Transverse colon (tissue), 4 donors: Measurements from ENCODE around the gene SPIB. TPM values are rescaled to one million over a fixed set of nuclear protein-coding genes. Genes with fewer than 3 reads are reported as not detected.

Experiments used
- DNase-seq: peaks from one replicate; pipeline ENCODE4 v3.0.0-alpha.2; 2019
- H3K27ac ChIP-seq, 4 donors: fragments of 200-600 bp; sonication (generic); 2 replicates each; pipeline ENCODE4 v1.5.1; 2016 to 2018; ENCODE audit warnings: inconsistent platforms in 4 of 4
- H3K27me3 ChIP-seq: fragments of 200-600 bp; sonication (generic); 2 replicates; pipeline ENCODE4 v1.5.1; 2017; ENCODE audit warnings: inconsistent platforms
- H3K36me3 ChIP-seq, 4 donors: fragments of 200-600 bp; sonication (generic); 2 replicates each; pipeline ENCODE4 v1.5.1; 2017 to 2019; ENCODE audit warnings: inconsistent platforms in 4 of 4
- H3K4me1 ChIP-seq, 4 donors: fragments of 200-600 bp; sonication (generic); 2 replicates each; pipeline ENCODE4 v1.5.1; 2017 to 2020; ENCODE audit warnings: inconsistent platforms in 4 of 4
- H3K4me3 ChIP-seq, 4 donors: fragments of 200-600 bp; sonication (generic); 1 replicate in 1 of 4; 2 replicates in 3 of 4; pipeline versions ENCODE4 v1.5.1 to v1.6.1; 2017 to 2019; ENCODE audit warnings: inconsistent platforms in 4 of 4
- H3K9me3 ChIP-seq, 2 donors: fragments of 200-600 bp; sonication (generic); 2 replicates each; pipeline ENCODE4 v1.5.1; 2017 to 2019; ENCODE audit warnings: inconsistent platforms in 2 of 2
- EP300 ChIP-seq: sonication (generic); formaldehyde crosslinking; IDR thresholded peaks from one replicate; pipeline ENCODE4 v1.6.1; 2017; ENCODE audit warnings: antibody characterized with exemption, low read depth
- POLR2A ChIP-seq: fragments of 450-650 bp; IDR thresholded peaks from one replicate; pipeline ENCODE4 v1.6.1; 2016; ENCODE audit warnings: antibody characterized with exemption, mild to moderate bottlenecking, moderate library complexity
- POLR2AphosphoS5 ChIP-seq, 3 donors: sonication (generic); formaldehyde crosslinking; IDR thresholded peaks; one replicate each; pipeline ENCODE4 v1.6.1; 2016; ENCODE audit warnings: antibody characterized with exemption in 3 of 3
- WGBS, 2 donors: methylation state at CpG; one replicate each; pipeline ENCODE4 v1.1.5; 2018; ENCODE audit warnings: low coverage in 1 of 2; 5-methylcytosine and 5-hydroxymethylcytosine counted together
- in situ Hi-C, 4 donors: fragments of 200-750 bp; cut with MboI; loops; one replicate each; pipeline versions ENCODE4 v1.15.0 to v1.15.1; 2017; ENCODE audit warnings: low sequenced_read_pairs in 3 of 4, low pct_ligation_motif_present in 1 of 4, low pct_unique_long_range_greater_than_20kb in 1 of 4
- intact Hi-C: fragments of 100-400 bp; cut with DNase I; formaldehyde crosslinking; loops from one replicate; pipeline ENCODE4 v1.15.1; 2023; ENCODE audit warnings: low total_unique reads
- total RNA-seq, 4 donors: library from RNA; depleted of rRNA; stranded (reverse); fragments of >200 nt; gene quantifications; one replicate each; pipeline ENCODE4 v1.1.0, GENCODE V29; 2016
- TF ChIP-seq, protein P1 (sequence below), 5 experiments: fragments of 200-600 bp in 3 of 5; fragments of 450-650 bp in 2 of 5; sonication (generic) in 3 of 5; IDR thresholded peaks; 1 replicate in 2 of 5; 2 replicates in 3 of 5; pipeline ENCODE4 v1.5.1; 2016 to 2017; ENCODE audit warnings: antibody characterized with exemption in 5 of 5, inconsistent platforms in 3 of 5, mild to moderate bottlenecking in 2 of 5, moderate library complexity in 1 of 5

SPIB gene
- total RNA-seq, 4 donors from 2014 or later, result 45.7 to 56.8 (median 51.7) TPM

DNA sequence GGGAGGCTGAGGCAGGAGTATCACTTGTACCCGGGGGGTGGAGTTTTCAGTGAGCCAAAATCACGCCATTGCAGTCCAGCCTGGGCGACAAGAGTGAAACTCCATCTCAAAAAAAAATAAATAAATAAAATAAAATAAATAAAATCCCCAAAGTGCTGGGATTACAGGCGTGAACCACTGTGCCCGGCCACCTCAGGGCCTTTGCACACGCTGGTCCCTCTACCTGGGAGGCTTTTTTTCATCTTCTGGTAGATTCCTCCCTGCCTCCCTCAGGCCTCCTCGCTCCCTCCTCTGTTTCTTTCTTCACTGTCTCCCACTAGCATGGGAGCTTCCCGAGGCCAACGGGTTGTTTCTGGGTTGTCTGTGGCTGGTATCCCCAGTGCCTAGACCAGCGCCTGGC is 29.0 kb downstream of the SPIB start:
- intact Hi-C loops, result no loop called here
- Histone ChIP-seq H3K9me3 (no peaks in the 10 kb centered on the region), H3K4me1 (no peaks in the 10 kb centered on the region), H3K36me3 (no peaks in the 10 kb centered on the region), H3K27me3 (peaks cover 14% of the 10 kb centered on the region), H3K27ac (no peak overlapping the region), H3K4me3 (no peak overlapping the region)
- in situ Hi-C loops, result no loop called here
- no peak for TF ChIP-seq EP300
- TF ChIP-seq, protein P1, sequence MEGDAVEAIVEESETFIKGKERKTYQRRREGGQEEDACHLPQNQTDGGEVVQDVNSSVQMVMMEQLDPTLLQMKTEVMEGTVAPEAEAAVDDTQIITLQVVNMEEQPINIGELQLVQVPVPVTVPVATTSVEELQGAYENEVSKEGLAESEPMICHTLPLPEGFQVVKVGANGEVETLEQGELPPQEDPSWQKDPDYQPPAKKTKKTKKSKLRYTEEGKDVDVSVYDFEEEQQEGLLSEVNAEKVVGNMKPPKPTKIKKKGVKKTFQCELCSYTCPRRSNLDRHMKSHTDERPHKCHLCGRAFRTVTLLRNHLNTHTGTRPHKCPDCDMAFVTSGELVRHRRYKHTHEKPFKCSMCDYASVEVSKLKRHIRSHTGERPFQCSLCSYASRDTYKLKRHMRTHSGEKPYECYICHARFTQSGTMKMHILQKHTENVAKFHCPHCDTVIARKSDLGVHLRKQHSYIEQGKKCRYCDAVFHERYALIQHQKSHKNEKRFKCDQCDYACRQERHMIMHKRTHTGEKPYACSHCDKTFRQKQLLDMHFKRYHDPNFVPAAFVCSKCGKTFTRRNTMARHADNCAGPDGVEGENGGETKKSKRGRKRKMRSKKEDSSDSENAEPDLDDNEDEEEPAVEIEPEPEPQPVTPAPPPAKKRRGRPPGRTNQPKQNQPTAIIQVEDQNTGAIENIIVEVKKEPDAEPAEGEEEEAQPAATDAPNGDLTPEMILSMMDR (IDR thresholded peaks at IDR 0.05), result no peak
- TF ChIP-seq POLR2A, result no peak
- no peak for TF ChIP-seq POLR2AphosphoS5 (IDR thresholded peaks at IDR 0.05)
- 83 to 94% methylated on average over 5 to 10 of the region's 10 CpGs for WGBS, 2 donors
- DNase-seq, result no peak

DNA sequence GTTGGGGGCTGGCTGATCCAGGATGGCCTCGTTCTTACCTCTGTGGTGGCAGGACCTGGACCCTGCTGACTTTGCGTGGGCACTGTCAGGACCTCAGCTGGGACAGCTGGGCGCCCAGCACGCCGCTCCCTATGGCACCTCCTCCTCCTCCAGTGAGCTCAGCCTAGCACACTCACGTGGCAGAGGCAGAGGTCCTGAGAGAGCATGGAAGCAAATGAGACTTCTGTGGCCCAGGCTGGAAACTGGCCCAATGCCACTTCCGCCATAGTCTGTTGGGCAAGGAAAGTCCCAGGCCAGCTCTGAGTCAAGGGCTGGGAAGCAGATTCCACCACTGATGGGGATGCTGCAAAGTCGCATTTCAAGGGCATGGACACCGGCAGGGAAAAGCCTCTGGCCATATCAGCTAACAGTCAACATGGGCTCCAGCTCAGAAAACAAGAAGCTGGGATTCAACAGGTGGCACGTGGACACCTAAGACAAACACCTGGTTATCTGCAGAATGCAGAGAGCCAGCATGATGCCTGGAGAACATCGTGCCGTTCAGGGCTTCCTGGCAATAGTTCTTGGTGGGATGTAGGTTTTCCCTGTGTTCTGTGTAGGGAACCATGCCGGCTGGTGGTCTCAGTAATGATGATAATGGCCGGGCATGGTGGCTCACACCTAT is 30.6 kb downstream of the SPIB start:
- in situ Hi-C loops, result no loop called here
- Histone ChIP-seq H3K27ac (no peak overlapping the region), H3K9me3 (no peaks in the 10 kb centered on the region), H3K4me3 (no peak overlapping the region), H3K36me3 (no peaks in the 10 kb centered on the region), H3K4me1 (no peaks in the 10 kb centered on the region), H3K27me3 (peaks cover 14% of the 10 kb centered on the region)
- TF ChIP-seq, protein P1 (IDR thresholded peaks at IDR 0.05), result no peak
- TF ChIP-seq POLR2A (no peak), POLR2AphosphoS5 (IDR thresholded peaks at IDR 0.05) (no peak), EP300 (no peak)
- DNase-seq, result no peak
- intact Hi-C loops, result no loop called here
- 68% methylated on average over 14 of the region's 14 CpGs; no CpG with 5 or more reads in 1 of the 2 donors for WGBS, 2 donors

DNA sequence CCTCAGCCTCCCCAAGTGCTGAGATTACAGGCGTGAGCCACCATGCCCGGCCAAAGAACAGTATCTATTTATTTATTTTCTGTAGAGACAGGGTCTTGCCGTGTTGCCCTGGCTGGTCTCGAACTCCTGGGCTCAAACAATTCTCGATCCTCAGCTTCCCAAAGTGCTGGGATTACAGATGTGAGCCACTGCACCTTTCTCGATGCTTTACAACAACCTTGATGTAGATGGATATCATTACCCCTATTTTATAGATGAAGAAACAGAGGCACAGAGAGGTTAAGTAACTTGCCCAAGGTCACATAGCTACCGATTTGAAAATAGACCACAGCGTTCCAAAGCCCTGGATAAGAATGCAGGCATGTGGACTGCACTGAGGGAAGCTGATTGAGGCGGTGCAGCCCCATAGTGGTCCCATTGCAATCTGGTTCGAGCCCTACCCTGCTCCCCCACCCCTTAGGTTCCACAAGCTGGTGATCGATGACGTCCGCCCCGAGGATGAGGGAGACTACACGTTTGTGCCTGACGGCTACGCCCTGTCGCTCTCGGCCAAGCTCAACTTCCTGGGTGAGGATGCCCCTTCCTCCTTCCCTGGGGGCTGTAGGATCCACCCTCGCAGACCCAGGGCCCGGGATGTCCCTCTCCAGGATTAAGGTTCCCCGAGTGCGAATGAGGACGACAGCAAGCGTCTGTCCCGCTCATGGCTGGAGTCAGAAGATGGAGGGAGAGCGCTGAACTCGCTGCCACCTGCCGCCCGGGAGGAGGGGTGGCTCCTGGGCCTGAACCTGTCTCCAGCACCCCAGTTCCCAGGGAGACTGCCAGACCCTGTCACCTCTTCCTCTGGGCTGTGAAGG is 31.9 kb downstream of the SPIB start:
- Histone ChIP-seq H3K4me1 (no peaks in the 10 kb centered on the region), H3K36me3 (no peaks in the 10 kb centered on the region), H3K27me3 (peaks cover 14% of the 10 kb centered on the region), H3K9me3 (no peaks in the 10 kb centered on the region), H3K4me3 (no peak overlapping the region), H3K27ac (no peak overlapping the region)
- no peak for DNase-seq
- 73 to 85% methylated on average over 5 to 21 of the region's 30 CpGs for WGBS, 2 donors
- intact Hi-C loops, result no loop called here
- in situ Hi-C loops, result loop anchor here in 1 of 4 donors (25.0 kb wide), 1 partner anchor 88 kb away; the partner anchor contains the start of gene NAPSA
- no peak for TF ChIP-seq POLR2AphosphoS5 (IDR thresholded peaks at IDR 0.05)
- TF ChIP-seq, protein P1 (IDR thresholded peaks at IDR 0.05), result no peak
- TF ChIP-seq EP300, result no peak
- no peak for TF ChIP-seq POLR2A

DNA sequence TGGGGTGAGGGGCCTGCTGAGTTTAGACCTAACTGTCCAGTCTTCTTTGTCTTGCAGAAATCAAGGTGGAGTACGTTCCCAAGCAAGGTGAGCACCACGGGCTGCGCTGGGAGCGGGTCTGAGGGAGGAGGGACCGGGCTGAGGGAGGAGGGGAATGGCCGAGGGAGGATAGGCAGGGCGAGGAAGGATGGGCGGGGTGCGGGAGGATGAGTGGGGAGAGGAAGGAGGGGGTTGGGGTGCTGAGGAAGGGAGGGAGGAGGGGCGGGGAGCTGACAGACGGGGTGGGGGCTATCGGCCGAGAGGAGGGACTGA is 32.4 kb downstream of the SPIB start:
- Histone ChIP-seq H3K36me3 (no peaks in the 10 kb centered on the region), H3K4me1 (no peaks in the 10 kb centered on the region), H3K27me3 (peaks cover 14% of the 10 kb centered on the region), H3K9me3 (no peaks in the 10 kb centered on the region), H3K27ac (no peak overlapping the region), H3K4me3 (no peak overlapping the region)
- no peak for DNase-seq
- 49 to 58% methylated on average over 5 to 13 of the region's 13 CpGs for WGBS, 2 donors
- TF ChIP-seq EP300, result no peak
- TF ChIP-seq POLR2A, result no peak
- no peak for TF ChIP-seq POLR2AphosphoS5 (IDR thresholded peaks at IDR 0.05)
- intact Hi-C loops (no loop called here), in situ Hi-C loops (loop anchor here in 1 of 4 donors (25.0 kb wide), 1 partner anchor 89 kb away; the partner anchor contains the start of gene NAPSA)
